Lower leg skin (tissue), 3 donors: ENCODE results near the gene ZNF468.

Experiments used
- CTCF ChIP-seq, 3 donors: fragments of 450-650 bp; IDR thresholded peaks; one replicate each; pipeline ENCODE4 v1.5.1; 2016; ENCODE audit warnings: antibody characterized with exemption in 3 of 3, mild to moderate bottlenecking in 3 of 3, moderate library complexity in 2 of 3
- POLR2A ChIP-seq, 2 donors: fragments of 450-650 bp; IDR thresholded peaks; one replicate each; pipeline ENCODE4 v1.6.1; 2016 to 2017; ENCODE audit warnings: antibody characterized with exemption in 2 of 2, mild to moderate bottlenecking in 1 of 2, moderate library complexity in 1 of 2

DNA sequence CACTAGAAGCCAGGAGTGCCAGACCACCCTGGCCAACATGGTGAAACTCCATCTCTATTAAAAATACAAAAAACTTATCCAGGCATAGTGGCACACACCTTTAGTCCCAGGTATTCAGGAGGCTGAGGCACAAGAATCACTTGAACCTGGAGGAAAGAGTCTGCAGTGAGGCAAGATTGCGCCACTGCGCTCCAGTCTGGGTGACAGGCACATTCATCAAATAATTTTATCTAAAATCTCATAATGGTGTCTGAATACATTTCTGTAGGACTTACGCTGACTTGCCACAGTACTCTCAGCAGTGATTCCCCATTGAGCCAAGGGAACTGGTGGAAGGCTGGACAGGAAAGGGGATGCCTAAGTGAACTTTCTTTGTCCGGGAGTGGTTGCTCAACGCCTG is 31.7 kb downstream of the ZNF468 start:
- TF ChIP-seq CTCF (IDR thresholded peaks at IDR 0.05): no peak
- no peak for TF ChIP-seq POLR2A (IDR thresholded peaks at IDR 0.05)
